Measurements from ENCODE around the gene DUSP15.

DNA sequence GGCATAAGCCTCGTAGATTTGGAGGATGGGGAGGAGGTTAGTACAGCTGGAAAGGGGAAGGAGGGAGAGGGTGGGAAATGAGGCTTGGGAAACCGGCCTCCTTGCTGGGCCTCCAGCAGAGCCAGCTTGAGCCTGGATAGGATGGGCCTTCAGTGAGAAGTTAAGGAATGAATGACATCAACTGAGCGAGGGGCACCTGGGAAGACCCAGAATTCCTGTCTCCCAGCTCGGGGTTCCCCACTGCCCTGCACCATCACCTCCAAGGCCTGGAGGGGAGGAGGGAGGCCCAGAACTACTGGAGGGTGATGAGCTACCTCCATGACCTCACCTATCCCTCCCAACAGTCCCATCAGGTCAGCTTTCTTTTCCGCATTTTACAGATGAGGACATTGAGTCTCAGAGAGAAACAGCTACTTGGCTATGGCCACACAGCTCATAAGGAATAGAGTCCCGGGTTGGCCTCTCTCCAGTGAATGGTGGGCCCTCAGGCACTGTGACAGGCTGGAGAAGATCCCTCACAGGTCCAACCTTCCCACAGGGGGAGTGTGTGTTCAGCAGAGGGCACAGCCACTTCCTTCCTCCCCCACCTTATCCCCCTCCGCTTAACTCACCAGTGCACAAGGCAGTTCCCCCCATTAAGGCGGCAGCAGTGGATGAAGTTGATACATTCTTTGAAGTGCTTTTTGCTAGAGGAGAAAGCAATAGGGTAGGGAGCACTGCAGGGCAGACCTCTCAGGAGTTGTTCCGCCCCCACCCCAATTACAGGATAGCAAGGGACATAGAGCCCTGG is 6.8 kb downstream of the DUSP15 start:
- TF ChIP-seq, protein P1, sequence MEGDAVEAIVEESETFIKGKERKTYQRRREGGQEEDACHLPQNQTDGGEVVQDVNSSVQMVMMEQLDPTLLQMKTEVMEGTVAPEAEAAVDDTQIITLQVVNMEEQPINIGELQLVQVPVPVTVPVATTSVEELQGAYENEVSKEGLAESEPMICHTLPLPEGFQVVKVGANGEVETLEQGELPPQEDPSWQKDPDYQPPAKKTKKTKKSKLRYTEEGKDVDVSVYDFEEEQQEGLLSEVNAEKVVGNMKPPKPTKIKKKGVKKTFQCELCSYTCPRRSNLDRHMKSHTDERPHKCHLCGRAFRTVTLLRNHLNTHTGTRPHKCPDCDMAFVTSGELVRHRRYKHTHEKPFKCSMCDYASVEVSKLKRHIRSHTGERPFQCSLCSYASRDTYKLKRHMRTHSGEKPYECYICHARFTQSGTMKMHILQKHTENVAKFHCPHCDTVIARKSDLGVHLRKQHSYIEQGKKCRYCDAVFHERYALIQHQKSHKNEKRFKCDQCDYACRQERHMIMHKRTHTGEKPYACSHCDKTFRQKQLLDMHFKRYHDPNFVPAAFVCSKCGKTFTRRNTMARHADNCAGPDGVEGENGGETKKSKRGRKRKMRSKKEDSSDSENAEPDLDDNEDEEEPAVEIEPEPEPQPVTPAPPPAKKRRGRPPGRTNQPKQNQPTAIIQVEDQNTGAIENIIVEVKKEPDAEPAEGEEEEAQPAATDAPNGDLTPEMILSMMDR (IDR thresholded peaks at IDR 0.05; ENCODE audit: insufficient read depth, low read length), result no peak
- no peak for TF ChIP-seq POLR2AphosphoS5 (IDR thresholded peaks at IDR 0.05; ENCODE audit: low read depth)
- TF ChIP-seq, protein P2, sequence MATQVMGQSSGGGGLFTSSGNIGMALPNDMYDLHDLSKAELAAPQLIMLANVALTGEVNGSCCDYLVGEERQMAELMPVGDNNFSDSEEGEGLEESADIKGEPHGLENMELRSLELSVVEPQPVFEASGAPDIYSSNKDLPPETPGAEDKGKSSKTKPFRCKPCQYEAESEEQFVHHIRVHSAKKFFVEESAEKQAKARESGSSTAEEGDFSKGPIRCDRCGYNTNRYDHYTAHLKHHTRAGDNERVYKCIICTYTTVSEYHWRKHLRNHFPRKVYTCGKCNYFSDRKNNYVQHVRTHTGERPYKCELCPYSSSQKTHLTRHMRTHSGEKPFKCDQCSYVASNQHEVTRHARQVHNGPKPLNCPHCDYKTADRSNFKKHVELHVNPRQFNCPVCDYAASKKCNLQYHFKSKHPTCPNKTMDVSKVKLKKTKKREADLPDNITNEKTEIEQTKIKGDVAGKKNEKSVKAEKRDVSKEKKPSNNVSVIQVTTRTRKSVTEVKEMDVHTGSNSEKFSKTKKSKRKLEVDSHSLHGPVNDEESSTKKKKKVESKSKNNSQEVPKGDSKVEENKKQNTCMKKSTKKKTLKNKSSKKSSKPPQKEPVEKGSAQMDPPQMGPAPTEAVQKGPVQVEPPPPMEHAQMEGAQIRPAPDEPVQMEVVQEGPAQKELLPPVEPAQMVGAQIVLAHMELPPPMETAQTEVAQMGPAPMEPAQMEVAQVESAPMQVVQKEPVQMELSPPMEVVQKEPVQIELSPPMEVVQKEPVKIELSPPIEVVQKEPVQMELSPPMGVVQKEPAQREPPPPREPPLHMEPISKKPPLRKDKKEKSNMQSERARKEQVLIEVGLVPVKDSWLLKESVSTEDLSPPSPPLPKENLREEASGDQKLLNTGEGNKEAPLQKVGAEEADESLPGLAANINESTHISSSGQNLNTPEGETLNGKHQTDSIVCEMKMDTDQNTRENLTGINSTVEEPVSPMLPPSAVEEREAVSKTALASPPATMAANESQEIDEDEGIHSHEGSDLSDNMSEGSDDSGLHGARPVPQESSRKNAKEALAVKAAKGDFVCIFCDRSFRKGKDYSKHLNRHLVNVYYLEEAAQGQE (IDR thresholded peaks at IDR 0.05; ENCODE audit: insufficient replicate concordance, low read depth), result no peak

All from HL-60 (cell line).